Right hindlimb (tissue), 1 donor: Measurements from ENCODE around the gene PTCHD4.
"Not testable (repeated sequence)": the region's sequence is repeated elsewhere in the genome, so short reads cannot be mapped to it uniquely, and the experiment has no call there.

ENCODE experiments used
- DNase-seq: peaks from one replicate; pipeline ENCODE4 v3.0.0-alpha.2; 2018

Gene PTCHD4

GRCh38 chr6:48111143-48111506, at the start of gene PTCHD4:
TSS of gene PTCHD4 (minus strand) at chr6:48111197. CDS start at chr6:48068957, 42,240 bp downstream.
- DNase-seq, result no peak

GRCh38 chr6:48151142-48151541, 40.1 kb upstream of the PTCHD4 start:
- no peak for DNase-seq

- no peak for DNase-seq
These were observed 39.7 kb upstream of the PTCHD4 start for GRCh38 chr6:48150701-48151100.

GRCh38 chr6:48147051-48147450, 36.1 kb upstream of the PTCHD4 start:
- no peak for DNase-seq

- DNase-seq, result no peak
These were observed 33.0 kb upstream of the PTCHD4 start for GRCh38 chr6:48144021-48144420.

- DNase-seq, result no peak
These were observed 31.0 kb upstream of the PTCHD4 start for GRCh38 chr6:48141975-48142374.

GRCh38 chr6:48139818-48140614, 29.0 kb upstream of the PTCHD4 start:
- no peak for DNase-seq

GRCh38 chr6:48136856-48137255, 25.9 kb upstream of the PTCHD4 start:
- DNase-seq, result no peak

GRCh38 chr6:48135323-48136084, 24.5 kb upstream of the PTCHD4 start:
- no peak for DNase-seq

- DNase-seq, result no peak
These were observed 23.2 kb upstream of the PTCHD4 start for GRCh38 chr6:48134246-48134645.

- DNase-seq, result no peak
These were observed 12.6 kb upstream of the PTCHD4 start for GRCh38 chr6:48123601-48124000.

GRCh38 chr6:48121983-48122749, 11.2 kb upstream of the PTCHD4 start:
- not testable (repeated sequence) for DNase-seq

GRCh38 chr6:48116699-48117645, 6.0 kb upstream of the PTCHD4 start:
- no peak for DNase-seq

GRCh38 chr6:48113130-48113529, 2.1 kb upstream of the PTCHD4 start:
- DNase-seq, result no peak

GRCh38 chr6:48111575-48111974, 578 bp upstream of the PTCHD4 start:
- DNase-seq, result no peak

- DNase-seq, result no peak
These were observed 408 bp downstream of the PTCHD4 start for GRCh38 chr6:48110436-48111142.

GRCh38 chr6:48109944-48110343, 1.1 kb downstream of the PTCHD4 start:
- DNase-seq, result no peak

- DNase-seq, result not testable (repeated sequence)
These were observed 8.4 kb downstream of the PTCHD4 start for GRCh38 chr6:48102476-48103195.

GRCh38 chr6:48101290-48101689, 9.7 kb downstream of the PTCHD4 start:
- DNase-seq, result no peak

GRCh38 chr6:48100588-48100895, 10.5 kb downstream of the PTCHD4 start:
- DNase-seq, result no peak
